ENCODE measurements around the gene L3MBTL4.

GRCh38 chr18:6113650-6114049 is 301.1 kb downstream of the L3MBTL4 start:
- TF ChIP-seq ESRRA (CRISPR knock-in tag; IDR thresholded peaks at IDR 0.05; ENCODE audit: borderline replicate concordance) (no peak), CTCF (IDR thresholded peaks at IDR 0.05) (no peak), USF2 (CRISPR knock-in tag; IDR thresholded peaks at IDR 0.05) (no peak), GABPB1 (CRISPR knock-in tag; IDR thresholded peaks at IDR 0.05) (no peak), MAX (CRISPR knock-in tag; IDR thresholded peaks at IDR 0.05) (no peak)

All from WTC11 (cell line).